Measurements from ENCODE around the gene TENM4. TPM values are rescaled to one million over a fixed set of nuclear protein-coding genes. Genes with fewer than 3 reads are reported as not detected.

The TENM4 gene
- total RNA-seq, 1 donor: 10.4 TPM

DNA sequence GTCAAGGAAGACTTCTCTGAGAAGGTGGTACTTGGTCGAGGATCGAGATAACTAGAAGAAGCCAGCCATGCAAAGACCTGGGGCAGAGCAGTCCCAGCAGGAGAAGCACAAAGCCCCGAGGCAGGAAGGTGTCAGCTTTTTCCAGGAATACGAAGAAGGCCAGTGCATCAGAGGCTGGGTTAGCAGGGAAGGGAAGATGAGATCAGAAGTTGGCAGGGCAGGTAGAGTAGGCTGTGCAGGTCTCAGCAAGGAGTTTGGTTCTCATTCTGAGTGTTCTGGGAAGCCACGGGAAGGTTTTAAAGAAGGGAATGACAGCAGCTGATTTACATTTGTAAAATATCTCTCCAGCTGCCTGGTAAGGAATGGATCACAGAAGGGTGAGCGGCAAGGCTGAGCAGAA is 111.3 kb downstream of the TENM4 start:
- DNase-seq (ENCODE audit: low read depth): no peak
- TF ChIP-seq, protein P1, sequence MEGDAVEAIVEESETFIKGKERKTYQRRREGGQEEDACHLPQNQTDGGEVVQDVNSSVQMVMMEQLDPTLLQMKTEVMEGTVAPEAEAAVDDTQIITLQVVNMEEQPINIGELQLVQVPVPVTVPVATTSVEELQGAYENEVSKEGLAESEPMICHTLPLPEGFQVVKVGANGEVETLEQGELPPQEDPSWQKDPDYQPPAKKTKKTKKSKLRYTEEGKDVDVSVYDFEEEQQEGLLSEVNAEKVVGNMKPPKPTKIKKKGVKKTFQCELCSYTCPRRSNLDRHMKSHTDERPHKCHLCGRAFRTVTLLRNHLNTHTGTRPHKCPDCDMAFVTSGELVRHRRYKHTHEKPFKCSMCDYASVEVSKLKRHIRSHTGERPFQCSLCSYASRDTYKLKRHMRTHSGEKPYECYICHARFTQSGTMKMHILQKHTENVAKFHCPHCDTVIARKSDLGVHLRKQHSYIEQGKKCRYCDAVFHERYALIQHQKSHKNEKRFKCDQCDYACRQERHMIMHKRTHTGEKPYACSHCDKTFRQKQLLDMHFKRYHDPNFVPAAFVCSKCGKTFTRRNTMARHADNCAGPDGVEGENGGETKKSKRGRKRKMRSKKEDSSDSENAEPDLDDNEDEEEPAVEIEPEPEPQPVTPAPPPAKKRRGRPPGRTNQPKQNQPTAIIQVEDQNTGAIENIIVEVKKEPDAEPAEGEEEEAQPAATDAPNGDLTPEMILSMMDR (IDR thresholded peaks at IDR 0.05; ENCODE audit: insufficient read depth, low read depth, low read length): no peak
- no peak overlapping the region for H3K4me3 ChIP-seq (ENCODE audit: low read depth, low read length)

DNA sequence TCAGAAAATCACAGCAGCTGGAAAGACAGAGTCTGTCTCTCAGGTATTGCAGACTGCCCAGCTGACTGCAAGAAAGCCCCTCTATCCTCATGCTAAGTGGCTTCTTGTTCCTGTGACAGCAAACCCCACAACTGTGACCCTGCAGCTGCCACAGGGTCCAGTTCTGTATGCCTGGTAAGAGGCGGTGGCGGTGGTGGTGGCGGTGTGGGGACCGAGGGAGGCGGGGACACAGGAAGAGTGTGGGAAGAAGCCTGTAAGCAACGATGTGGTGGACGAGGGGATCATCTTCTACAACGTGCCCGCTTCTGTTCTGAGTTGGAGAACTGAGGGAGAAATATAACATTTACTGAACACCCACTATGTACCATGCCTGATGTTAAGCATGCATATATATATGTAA is 112.4 kb downstream of the TENM4 start:
- TF ChIP-seq, protein P1 (IDR thresholded peaks at IDR 0.05; ENCODE audit: insufficient read depth, low read depth, low read length): no peak
- no peak for DNase-seq (ENCODE audit: low read depth)
- no peak overlapping the region for H3K4me3 ChIP-seq (ENCODE audit: low read depth, low read length)

DNA sequence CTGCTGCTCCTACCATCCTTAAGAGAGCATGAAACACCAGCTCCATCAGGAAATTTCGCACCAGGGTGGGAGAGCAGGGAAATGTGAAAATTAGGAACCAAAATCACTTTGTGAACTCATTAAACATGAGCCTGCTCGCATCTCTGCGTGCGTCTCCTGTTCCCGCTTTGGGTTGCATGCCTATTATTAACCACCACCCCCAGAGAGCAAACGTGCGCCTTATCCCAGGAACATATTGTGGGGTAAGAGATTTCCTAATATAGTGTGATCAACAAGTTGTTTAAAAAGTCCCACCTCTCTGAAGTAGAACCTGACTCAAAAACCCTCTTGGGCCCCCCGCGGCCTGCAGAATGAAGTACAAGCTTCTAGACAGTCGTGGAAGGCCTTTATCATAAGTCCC is 115.0 kb downstream of the TENM4 start:
- no peak for DNase-seq (ENCODE audit: low read depth)
- no peak overlapping the region for H3K4me3 ChIP-seq (ENCODE audit: low read depth, low read length)
- TF ChIP-seq, protein P1 (IDR thresholded peaks at IDR 0.05; ENCODE audit: insufficient read depth, low read depth, low read length): no peak

DNA sequence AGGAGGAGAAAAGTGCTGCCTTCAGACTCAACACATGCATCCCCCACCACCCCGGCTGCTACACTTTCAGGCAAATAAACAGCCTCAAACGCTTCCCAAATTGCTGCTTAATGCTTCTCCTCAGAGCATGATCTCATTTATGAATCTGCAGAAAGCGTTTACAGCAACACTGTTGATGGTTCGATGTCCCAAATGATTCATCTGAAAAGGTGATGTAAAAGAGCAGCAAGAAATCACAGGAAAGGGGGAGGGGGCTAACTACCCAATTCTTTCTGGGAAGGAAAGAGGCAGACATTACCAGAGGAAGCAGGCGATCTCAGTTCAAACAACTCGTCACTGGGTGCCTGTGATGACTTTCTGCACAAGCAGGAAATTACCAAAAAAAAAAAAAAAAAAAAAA is 119.6 kb downstream of the TENM4 start:
- TF ChIP-seq, protein P1 (IDR thresholded peaks at IDR 0.05; ENCODE audit: insufficient read depth, low read depth, low read length): no peak
- no peak for DNase-seq (ENCODE audit: low read depth)
- no peak overlapping the region for H3K4me3 ChIP-seq (ENCODE audit: low read depth, low read length)

DNA sequence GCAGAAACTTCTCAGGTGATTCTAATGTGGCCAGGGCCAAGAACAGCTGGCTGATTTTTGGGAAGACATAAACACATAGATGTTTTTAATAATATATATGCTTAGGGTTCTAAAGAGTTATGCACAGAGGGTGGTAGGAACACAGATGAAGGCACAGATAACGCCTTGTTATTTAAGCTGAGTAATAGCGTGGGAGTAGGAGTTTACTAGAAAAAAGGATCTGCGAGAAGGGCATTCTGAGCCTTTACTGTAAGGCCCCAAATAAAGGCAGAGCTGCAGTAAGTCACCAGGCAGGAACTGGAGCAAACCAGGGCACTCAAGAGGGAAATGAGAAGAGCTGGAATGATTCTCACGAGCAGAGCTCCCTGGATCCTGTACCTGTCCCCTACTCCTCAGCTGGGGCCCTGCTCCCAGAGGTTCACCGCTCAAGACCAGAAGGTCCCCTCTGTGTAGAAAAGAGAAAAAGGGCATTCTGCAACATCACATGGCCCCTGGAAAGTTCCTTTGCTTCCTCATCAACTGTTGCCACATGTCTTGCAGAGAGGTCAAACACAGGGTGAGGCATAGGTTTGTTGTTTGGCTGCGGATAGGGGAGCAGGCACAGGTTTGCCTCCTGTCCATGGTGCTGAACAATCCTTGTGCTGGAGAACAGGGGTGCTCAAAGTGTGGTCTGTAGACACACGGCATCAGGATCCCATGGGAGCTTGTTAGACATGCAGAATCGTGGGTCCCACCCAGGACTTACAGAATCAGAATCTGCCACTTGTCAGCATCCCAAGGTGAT is 125.7 kb downstream of the TENM4 start:
- no peak for DNase-seq (ENCODE audit: low read depth)
- H3K4me3 ChIP-seq (ENCODE audit: low read depth, low read length): no peak overlapping the region
- TF ChIP-seq, protein P1 (IDR thresholded peaks at IDR 0.05; ENCODE audit: insufficient read depth, low read depth, low read length): no peak

DNA sequence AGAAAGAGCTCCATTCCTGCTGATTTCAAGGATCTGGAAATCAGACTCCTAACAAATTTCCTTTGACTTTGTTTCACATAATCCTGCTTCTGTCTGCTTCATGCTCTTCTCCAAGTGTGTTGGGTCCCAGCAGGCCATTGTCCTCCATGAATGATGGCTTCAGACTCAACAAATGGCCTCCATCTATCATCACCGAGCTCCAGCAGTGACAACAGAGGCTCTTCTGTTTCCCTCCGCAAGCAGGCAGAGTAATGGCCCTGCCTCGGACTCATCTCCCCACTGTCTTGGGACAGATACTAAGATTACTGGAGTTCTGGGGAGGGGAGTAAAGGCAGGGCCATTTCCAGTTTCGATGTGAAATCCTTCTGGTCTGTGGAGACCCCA is 127.3 kb downstream of the TENM4 start:
- no peak overlapping the region for H3K4me3 ChIP-seq (ENCODE audit: low read depth, low read length)
- DNase-seq (ENCODE audit: low read depth): no peak
- TF ChIP-seq, protein P1 (IDR thresholded peaks at IDR 0.05; ENCODE audit: insufficient read depth, low read depth, low read length): no peak
